ENCODE measurements around the gene HTR1A. TPM values are rescaled to one million over a fixed set of nuclear protein-coding genes. Genes with fewer than 3 reads are reported as not detected.

HTR1A gene
- total and polyA plus RNA-seq, 4 donors: not detected

- TF ChIP-seq FOXA1 (IDR thresholded peaks at IDR 0.05) (no peak), SP1 (IDR thresholded peaks at IDR 0.05) (no peak), NR2F2 (IDR thresholded peaks at IDR 0.05) (no peak), CTCF (IDR thresholded peaks at IDR 0.05; ENCODE audit: low read depth, low read length, missing input control) (peak; percentile 57), REST (IDR thresholded peaks at IDR 0.05) (peak; percentile 99), RAD21 (IDR thresholded peaks at IDR 0.05) (peak; percentile 77 to 85), EGR1 (IDR thresholded peaks at IDR 0.05; ENCODE audit: low read depth in 2 of 2) (no peak), MAX (IDR thresholded peaks at IDR 0.05) (no peak), JUND (IDR thresholded peaks at IDR 0.05) (no peak), HNF4A (conservative IDR thresholded peaks at IDR 0.05) (no peak), TAF1 (conservative IDR thresholded peaks at IDR 0.05) (no peak), HNF4G (IDR thresholded peaks at IDR 0.05) (no peak)
- TF ChIP-seq, protein P1, sequence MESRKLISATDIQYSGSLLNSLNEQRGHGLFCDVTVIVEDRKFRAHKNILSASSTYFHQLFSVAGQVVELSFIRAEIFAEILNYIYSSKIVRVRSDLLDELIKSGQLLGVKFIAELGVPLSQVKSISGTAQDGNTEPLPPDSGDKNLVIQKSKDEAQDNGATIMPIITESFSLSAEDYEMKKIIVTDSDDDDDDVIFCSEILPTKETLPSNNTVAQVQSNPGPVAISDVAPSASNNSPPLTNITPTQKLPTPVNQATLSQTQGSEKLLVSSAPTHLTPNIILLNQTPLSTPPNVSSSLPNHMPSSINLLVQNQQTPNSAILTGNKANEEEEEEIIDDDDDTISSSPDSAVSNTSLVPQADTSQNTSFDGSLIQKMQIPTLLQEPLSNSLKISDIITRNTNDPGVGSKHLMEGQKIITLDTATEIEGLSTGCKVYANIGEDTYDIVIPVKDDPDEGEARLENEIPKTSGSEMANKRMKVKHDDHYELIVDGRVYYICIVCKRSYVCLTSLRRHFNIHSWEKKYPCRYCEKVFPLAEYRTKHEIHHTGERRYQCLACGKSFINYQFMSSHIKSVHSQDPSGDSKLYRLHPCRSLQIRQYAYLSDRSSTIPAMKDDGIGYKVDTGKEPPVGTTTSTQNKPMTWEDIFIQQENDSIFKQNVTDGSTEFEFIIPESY (IDR thresholded peaks at IDR 0.05): no peak
- DNase-seq (ENCODE audit: low spot score): no peak
- H3K27me3 ChIP-seq (ENCODE audit: control insufficient read depth in 4 of 4, insufficient read depth in 4 of 4, low read length in 3 of 4): peaks cover 5 to 15% (median 6%) of the 10 kb centered on the region in 4 donors
- 19% methylated on average over 6 of the region's 6 CpGs for WGBS
- no peaks in the 10 kb centered on the region for H3K36me3 ChIP-seq (ENCODE audit: control insufficient read depth in 4 of 4, insufficient read depth in 3 of 4, low read depth in 1 of 4, low read length in 3 of 4)
- H3K9ac ChIP-seq (ENCODE audit: low read depth in 1 of 2, low read length in 2 of 2): no peak overlapping the region
- peaks cover 0 to 2% (median 0%) of the 10 kb centered on the region in 4 donors for H3K9me3 ChIP-seq (ENCODE audit: control insufficient read depth in 4 of 4, low read length in 3 of 4)
- H3K4me1 ChIP-seq (ENCODE audit: control insufficient read depth in 4 of 4, insufficient read depth in 4 of 4, low read length in 3 of 4): no peaks in the 10 kb centered on the region
- H3K27ac ChIP-seq (ENCODE audit: low read depth in 1 of 2, low read length in 2 of 2): no peak overlapping the region
- H3K4me3 ChIP-seq (ENCODE audit: low read depth in 1 of 3, low read length in 3 of 3): no peak overlapping the region
These were observed 963 bp upstream of the HTR1A start for GRCh38 chr5:63963080-63963735.

DNA sequence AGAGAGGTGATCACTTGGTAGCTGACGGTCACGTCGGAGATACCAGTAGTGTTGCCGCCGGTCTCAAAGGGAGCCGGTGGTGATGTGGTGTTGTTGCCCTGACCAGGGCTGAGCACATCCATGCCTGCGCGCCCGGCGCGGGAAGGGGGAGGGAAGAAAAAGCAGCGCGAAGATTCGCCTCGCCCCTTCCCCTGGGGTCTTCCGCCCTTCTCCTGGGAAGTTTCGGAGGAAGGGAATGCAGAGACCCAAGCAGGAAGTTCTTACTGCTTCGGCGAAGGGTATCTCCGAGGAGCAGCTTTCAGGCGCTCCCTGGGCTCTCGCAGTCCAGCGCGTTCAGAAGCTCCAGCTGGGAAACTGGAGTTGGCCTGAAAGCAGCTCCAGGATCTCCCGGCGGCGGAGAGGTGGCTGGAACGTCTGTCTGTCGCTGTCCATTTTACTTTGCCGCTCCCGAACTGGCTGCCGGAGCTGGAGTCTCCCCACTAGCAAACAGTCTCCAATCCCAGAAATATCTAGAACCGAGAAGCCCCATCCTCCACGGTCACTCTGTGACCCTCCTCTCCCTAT is 565 bp downstream of the HTR1A start:
- DNase-seq (ENCODE audit: low spot score): no peak
- no peak overlapping the region for H3K9ac ChIP-seq (ENCODE audit: low read depth in 1 of 2, low read length in 2 of 2)
- no peaks in the 10 kb centered on the region for H3K4me1 ChIP-seq (ENCODE audit: control insufficient read depth in 4 of 4, insufficient read depth in 4 of 4, low read length in 3 of 4)
- H3K9me3 ChIP-seq (ENCODE audit: control insufficient read depth in 4 of 4, low read length in 3 of 4): peaks cover 0 to 2% (median 0%) of the 10 kb centered on the region in 4 donors
- H3K36me3 ChIP-seq (ENCODE audit: control insufficient read depth in 4 of 4, insufficient read depth in 3 of 4, low read depth in 1 of 4, low read length in 3 of 4): no peaks in the 10 kb centered on the region
- H3K27ac ChIP-seq (ENCODE audit: low read depth in 1 of 2, low read length in 2 of 2): no peak overlapping the region
- H3K4me3 ChIP-seq (ENCODE audit: low read depth in 1 of 3, low read length in 3 of 3): no peak overlapping the region
- TF ChIP-seq FOXA1 (IDR thresholded peaks at IDR 0.05) (no peak), RAD21 (IDR thresholded peaks at IDR 0.05) (no peak), EGR1 (IDR thresholded peaks at IDR 0.05; ENCODE audit: low read depth in 2 of 2) (no peak), NR2F2 (IDR thresholded peaks at IDR 0.05) (no peak), HNF4G (IDR thresholded peaks at IDR 0.05) (no peak), YY1 (IDR thresholded peaks at IDR 0.05) (no peak), GABPA (IDR thresholded peaks at IDR 0.05 in 1 of 2, conservative IDR thresholded peaks at IDR 0.05 in 1 of 2) (no peak), SP1 (IDR thresholded peaks at IDR 0.05) (no peak), RXRA (IDR thresholded peaks at IDR 0.05) (no peak), JUND (IDR thresholded peaks at IDR 0.05) (no peak), CTCF (IDR thresholded peaks at IDR 0.05; ENCODE audit: low read depth, low read length, missing input control) (no peak), MAX (IDR thresholded peaks at IDR 0.05) (no peak), TAF1 (conservative IDR thresholded peaks at IDR 0.05) (no peak)
- TF ChIP-seq, protein P2, sequence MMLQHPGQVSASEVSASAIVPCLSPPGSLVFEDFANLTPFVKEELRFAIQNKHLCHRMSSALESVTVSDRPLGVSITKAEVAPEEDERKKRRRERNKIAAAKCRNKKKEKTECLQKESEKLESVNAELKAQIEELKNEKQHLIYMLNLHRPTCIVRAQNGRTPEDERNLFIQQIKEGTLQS (IDR thresholded peaks at IDR 0.05): no peak
- TF ChIP-seq, protein P1 (IDR thresholded peaks at IDR 0.05): no peak
- WGBS: 4% methylated on average over 34 of the region's 34 CpGs
- H3K27me3 ChIP-seq (ENCODE audit: control insufficient read depth in 4 of 4, insufficient read depth in 4 of 4, low read length in 3 of 4): peaks cover 5 to 15% (median 6%) of the 10 kb centered on the region in 4 donors
